GM18526 (cell line): ENCODE data around the gene TTC28.

Source experiments
- POLR2A ChIP-seq: IDR thresholded peaks from 3 replicates; pipeline ENCODE4 v1.6.1; 2011; ENCODE audit not compliant: insufficient read length; ENCODE audit errors: extremely low read depth

The TTC28 gene

GRCh38 chr22:28125799-28126198 is 553.8 kb downstream of the TTC28 start:
- no peak for TF ChIP-seq POLR2A

- TF ChIP-seq POLR2A: no peak
Measured at GRCh38 chr22:28123989-28124766, 555.5 kb downstream of the TTC28 start.

DNA sequence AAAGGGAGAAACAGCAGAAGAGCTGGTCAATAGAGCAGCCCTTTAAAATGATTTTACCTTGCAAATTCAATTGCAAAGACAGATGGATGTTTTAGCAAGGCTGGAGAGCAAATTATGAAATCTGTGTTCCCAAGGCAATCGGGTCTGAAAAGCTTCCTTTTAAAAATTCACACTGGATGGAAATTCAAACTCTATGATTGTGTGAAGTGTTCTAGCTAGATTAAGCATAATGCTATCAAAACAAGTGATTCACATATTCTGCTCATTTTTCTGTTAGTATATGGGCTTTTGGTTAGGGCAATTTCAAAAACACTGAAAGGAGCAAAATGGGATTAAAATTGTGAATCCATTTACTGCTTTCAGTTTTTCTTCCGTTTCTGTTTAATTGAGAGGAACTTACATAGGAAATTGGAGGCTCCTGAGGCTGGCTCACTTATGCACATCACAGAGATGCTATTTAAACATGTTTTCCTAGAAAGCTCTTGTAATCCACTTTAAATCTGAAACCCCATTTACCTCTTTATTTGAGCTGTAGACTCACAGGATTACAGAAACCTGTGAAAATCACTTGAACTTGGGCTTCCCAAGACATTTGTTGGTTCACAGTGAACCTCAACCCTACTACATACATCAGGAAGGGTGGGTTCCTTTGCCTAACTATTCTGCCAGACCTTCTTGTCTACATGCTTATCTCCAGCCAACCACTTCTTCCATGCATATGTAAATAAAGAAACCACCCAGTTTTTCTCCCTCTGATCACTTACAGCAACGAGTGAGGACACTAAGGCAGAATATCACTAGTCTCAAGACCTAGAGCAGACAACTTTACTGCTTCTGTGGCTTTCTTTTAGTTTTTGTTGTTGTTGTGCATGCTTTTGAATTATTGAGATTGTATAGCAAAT is 558.7 kb downstream of the TTC28 start:
- TF ChIP-seq POLR2A: no peak

GRCh38 chr22:28118957-28119631 is 560.5 kb downstream of the TTC28 start:
- no peak for TF ChIP-seq POLR2A

DNA sequence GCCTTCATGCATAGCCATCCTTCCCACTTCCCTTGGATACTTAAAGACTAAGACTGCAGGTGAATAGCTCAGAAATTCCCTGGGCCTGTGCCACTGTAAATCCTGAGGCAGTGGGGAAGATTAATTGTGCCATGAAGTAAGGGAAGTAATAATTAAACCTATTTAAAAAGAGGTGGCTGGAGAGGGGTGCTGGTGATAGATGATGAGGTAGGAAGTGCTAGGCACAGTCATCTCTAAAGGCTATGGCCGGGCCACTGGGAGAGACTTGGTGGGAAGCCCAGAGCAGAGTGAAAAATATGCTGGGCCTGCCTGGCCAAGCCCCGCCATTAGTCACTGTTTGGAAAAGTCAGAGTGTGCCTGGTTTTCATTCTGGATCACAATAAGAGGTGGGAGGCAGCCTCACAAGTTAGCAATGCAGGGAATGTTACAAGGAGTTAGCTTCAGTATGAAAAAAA is 563.4 kb downstream of the TTC28 start:
- TF ChIP-seq POLR2A: no peak

GRCh38 chr22:28115426-28115825 is 564.2 kb downstream of the TTC28 start:
- no peak for TF ChIP-seq POLR2A

GRCh38 chr22:28112548-28113043 is 567.0 kb downstream of the TTC28 start:
- TF ChIP-seq POLR2A: no peak

DNA sequence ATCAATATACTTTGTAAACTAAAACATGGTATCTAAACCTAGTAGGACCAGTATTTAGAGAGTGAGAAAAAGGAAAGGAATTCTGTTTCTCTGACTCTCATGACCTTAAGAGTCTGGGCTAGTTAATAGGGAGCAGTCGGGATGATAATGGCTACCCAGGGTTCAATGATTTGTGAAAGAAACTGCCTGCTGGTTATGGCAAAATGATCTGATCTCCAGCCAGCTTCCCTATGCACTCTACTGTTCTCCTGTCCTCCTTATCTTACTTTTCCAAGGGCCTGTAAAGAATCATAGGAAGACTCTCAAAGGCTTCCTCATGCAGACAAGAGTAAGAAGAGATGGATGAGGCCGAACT is 567.5 kb downstream of the TTC28 start:
- TF ChIP-seq POLR2A: no peak

- TF ChIP-seq POLR2A: no peak
Measured at GRCh38 chr22:28111501-28112189, 568.0 kb downstream of the TTC28 start.

DNA sequence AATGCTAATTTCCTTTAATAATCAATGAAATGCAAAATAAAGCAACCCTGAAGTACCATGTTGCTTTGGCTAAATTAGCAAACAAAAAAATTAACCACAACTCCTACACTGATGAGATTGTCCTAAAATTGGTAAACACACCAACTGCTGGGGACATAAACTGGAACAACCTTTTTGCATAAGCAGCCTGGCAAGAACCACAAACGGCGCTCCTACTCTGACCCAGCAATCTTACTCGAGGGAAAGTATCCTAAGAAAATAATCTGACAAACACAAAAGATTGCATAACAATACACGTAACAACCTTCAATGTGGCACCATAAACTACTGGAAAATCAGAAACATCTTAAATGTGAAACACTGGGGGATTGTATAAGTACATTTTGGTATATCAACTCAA is 570.8 kb downstream of the TTC28 start:
- no peak for TF ChIP-seq POLR2A

GRCh38 chr22:28106617-28107016 is 573.0 kb downstream of the TTC28 start:
- no peak for TF ChIP-seq POLR2A

DNA sequence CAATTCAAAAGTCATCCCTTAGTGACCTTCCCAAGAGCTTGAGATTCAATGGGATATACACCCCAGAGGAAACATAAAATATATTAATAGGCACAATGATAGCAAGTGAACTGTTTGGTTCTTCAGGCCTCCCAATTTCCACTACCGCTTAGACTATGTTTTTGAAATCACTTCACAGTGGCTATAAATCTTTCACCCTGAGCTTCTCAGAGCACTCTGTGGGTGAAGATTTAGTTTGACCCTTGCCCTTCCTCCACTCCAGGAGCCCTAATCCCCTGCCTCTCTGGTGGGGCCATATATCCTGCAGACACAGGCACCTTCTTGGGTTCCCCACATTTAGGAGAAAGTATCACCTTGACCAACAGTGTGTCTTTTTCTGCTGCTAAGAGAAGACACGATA is 573.7 kb downstream of the TTC28 start:
- no peak for TF ChIP-seq POLR2A

GRCh38 chr22:28105413-28105812 is 574.2 kb downstream of the TTC28 start:
- TF ChIP-seq POLR2A: no peak

GRCh38 chr22:28103596-28103995 is 576.0 kb downstream of the TTC28 start:
- TF ChIP-seq POLR2A: no peak
